Stimulated activated CD4-positive, alpha-beta T cell treated with anti-CD3 and anti-CD28 coated beads, Interleukin-2, amount 100 ng/mL, for 48 hours (primary cell): ENCODE data around the gene IRAK2.
A peak's percentile ranks its signal among the peaks of the same experiment; 100 is the strongest.
"Not testable (repeated sequence)": the region's sequence is repeated elsewhere in the genome, so short reads cannot be mapped to it uniquely, and the experiment has no call there.

Experiments
- DNase-seq, 2 donors: peaks; one replicate each; pipeline ENCODE4 v3.0.0-alpha.2; 2020

The IRAK2 gene, protein sequence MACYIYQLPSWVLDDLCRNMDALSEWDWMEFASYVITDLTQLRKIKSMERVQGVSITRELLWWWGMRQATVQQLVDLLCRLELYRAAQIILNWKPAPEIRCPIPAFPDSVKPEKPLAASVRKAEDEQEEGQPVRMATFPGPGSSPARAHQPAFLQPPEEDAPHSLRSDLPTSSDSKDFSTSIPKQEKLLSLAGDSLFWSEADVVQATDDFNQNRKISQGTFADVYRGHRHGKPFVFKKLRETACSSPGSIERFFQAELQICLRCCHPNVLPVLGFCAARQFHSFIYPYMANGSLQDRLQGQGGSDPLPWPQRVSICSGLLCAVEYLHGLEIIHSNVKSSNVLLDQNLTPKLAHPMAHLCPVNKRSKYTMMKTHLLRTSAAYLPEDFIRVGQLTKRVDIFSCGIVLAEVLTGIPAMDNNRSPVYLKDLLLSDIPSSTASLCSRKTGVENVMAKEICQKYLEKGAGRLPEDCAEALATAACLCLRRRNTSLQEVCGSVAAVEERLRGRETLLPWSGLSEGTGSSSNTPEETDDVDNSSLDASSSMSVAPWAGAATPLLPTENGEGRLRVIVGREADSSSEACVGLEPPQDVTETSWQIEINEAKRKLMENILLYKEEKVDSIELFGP

DNA sequence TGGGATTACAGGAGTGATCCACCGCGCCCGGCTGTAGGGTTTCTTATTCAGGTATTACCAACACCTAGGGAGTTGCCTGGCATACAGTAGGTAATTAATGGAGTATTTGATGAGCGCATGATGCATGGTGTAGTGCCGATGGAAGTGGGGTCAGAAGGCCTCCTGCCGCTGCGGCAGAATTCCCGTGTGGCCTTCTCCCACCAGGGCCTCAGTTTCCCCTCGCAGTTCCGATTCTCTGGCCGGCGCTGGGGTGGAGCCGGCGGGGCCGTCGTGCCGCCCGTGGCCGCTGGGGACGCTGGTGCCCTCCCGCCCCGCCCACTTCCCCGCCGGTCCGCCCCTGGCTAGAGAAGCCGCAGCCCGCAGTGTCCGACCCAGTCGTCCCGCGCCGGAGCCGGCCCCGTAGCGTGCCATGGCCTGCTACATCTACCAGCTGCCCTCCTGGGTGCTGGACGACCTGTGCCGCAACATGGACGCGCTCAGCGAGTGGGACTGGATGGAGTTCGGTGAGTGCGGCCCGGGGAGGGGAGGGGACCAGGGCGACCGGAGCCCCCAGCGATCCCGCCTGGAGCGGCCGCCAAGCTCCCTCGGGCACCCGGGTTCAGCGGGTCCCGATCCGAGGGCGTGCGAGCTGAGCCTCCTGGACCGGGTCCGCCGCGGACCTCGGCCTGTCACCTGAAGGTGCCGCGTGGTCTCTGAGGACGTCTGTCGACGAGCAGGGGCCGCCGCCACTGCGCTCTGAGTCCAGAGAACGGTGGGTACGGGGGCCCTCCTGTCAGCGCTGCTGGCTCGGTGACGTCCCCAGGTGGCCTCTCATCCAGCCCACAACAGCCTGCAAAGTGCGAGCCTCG lies at the start of gene IRAK2:
Gene IRAK2 (plus strand): TSS at position 374 of the 848 bp plus-strand sequence. CDS start 36 bp downstream, at position 410.
- peak; percentile 46 to 62 for DNase-seq

DNA sequence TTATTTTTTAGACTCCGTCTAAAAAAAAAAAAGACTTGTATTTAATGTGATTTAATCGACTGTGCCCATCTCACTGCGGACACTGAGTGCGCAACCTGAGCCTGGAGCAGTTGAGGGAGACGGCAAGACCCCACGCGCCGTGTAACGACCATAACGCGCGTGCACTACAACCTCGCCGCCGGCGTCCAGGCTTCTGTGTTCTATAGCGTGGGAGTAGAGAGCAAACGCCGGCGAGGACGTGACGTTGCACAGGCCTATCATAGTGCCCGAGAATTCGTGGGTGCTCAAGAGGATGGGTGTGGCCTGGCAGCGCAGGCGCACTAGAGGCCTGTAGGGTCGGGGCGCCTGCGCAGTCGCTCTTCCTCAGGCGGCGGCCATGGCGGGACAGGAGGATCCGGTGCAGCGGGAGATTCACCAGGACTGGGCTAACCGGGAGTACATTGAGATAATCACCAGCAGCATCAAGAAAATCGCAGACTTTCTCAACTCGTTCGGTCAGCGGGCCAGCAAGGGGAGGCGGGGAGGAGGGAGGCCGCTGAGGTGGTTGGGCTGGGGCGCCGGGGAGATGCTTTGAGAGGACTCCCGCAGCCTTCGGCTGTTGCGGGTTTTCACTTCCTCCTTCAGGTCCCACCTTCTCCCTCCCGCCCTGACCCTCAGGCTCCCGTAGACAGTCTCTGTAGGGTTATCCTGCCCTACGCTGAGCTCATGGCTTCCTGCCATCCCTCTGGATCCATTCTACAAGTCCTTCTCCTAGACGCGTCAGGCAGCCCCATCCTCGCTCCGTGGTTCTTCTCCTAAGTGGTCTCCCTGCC lies 49.2 kb upstream of the IRAK2 start, which contains the start of gene BRK1:
Gene BRK1 (plus strand): TSS at position 350 of the 812 bp plus-strand sequence. CDS start 27 bp downstream, at position 377.
- DNase-seq: peak; percentile 91

DNA sequence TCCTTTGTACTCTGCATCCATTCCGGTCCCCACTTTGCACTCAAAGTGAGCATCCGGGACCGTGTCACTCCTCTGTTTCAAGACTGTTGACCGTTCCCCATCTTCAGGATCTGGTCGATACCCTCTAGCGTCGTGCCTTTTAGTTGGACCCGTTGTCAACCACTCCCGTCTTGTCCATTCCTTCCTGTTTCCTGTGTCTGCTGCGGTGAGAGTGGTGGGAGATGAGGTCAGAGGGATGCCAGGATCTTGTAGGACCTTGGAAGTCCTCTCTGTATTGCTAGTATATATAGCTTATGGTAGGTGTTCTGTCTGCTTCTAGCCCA lies 48.6 kb upstream of the IRAK2 start:
- DNase-seq: peak in 1 of 2 donors; percentile 20

DNA sequence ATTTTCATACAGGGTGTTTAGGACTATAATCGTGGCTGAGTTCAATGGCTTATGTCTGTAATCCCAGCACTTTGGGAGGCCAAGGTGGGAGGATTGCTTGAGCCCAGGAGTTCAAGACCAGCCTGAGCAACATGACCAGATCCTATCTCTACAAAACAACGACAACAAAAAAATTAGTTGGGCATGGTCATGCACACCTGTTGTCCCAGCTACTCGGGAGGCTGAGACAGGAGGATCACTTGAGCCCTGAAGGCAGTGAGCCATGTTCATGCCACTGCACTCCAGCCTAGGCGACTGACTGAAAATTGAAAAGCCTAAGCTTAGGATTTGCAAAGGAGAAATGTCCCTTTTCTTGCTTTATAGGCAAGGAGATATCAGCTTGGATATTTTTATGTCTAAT lies 47.8 kb upstream of the IRAK2 start:
- DNase-seq: no peak

DNA sequence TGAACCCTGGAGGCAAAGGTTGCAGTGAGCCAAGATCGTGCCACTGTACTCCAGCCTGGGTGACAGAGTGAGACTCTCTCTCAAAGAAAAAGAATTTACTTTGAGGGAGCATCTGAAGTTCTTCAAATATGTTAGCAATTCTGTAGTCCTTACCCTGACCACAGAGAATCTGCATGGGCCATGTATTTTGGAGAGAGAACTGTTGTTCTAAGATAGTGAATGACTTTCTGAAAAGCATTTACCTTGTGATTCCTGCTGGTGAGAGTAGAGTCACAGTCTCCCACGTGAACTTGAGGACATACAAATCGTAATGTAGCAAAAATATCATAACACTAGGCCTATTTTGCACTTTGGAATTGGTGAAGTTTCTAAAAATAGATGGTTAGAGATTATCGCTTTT lies 45.3 kb upstream of the IRAK2 start:
- DNase-seq: no peak

DNA sequence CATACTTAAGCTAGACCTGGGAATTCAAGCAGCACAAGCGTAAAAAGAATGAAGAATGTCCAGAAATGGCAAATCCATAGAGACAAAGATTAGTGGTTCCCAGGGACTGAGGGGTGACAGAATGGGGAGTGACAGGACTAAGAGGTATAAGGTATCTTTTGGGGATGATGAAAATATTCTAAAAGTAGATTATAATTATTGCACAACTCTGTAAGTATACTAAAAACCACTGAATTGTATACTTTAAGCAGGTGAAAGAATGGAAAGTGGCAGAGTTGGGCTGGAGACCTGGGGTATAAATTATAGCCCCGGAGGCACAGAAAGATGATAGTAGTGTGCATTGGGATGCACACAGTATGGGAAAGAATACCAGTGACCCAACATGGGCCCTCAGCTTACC lies 43.7 kb upstream of the IRAK2 start:
- no peak for DNase-seq

DNA sequence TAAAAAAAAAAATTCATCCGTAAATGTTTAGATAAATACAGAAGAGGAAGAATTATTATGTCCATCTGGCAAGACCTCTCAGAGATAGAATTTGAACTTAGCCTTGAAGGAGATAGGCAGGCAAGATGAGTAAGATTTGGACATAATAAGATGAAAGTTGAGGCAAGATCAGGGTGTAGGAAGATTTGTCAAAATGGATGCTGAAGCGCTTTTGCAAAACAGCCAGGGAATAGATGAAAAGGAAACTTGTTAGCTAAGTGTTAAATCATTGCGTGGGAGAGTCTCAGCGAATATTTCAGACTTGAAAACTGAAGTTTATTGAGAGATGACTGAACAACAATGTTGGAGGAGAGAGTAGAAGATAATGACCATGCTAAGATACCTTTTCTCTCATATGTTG lies 42.0 kb upstream of the IRAK2 start:
- DNase-seq: no peak

DNA sequence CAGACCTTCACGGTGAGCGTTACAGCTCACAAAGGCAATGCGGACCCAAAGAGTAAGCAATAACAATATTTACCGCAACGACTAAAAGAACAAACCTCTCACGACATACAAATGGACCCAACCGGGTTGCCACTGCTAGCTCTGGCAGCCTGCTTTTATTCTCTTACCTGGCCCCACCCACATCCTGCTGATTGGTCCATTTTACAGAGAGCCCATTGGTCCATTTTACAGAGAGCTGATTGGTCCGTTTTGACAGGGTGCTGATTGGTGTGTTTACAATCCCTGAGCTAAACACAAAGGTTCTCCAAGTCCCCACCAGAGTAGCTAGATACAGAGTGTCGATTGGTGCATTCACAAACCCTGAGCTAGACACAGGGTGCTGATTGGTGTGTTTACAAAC lies 28.8 kb upstream of the IRAK2 start:
- DNase-seq: not testable (repeated sequence)

DNA sequence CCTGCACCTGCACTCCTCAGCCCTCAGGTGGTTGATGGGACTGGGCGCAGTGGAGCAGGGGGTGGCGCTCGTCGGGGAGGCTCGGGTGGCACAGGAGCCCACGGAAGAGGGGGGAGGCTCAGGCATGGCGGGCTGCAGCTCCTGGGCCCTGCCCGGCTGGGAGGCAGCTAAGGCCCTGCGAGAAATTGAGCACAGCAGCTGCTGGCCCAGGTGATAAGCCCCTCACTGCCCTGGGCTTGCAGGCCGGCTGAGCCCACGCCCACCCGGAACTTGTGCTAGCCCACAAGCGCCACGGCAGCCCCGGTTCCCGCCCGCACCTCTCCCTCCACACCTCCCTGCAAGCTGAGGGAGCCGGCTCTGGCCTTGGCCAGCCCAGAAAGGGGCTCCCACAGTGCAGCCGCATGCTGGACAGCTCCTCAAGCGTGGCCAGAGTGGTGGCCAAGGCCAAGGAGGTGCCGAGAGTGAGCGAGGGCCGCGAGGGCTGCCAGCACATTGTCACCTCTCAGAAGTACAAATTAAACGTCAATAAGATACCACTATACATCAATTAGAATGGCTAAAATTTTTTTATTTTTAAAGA lies 28.2 kb upstream of the IRAK2 start:
- DNase-seq: no peak

DNA sequence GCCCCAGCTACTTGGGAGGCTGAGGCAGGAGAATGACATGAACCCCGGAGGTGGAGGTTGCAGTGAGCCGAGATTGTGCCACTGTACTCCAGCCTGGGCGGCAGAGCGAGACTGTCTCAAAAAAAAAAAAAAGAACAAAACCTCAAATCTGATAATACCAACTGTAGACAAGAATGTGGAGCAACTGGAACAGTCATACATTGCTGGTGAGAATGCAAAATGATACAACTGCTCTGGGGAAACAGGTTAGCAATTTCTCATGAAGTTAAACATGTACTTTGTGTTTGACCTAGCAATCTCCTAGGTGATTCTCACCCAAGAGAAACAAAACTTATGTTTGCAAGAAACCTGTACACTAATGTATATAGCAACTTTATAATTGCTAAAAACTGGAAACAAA lies 27.5 kb upstream of the IRAK2 start:
- DNase-seq: no peak

DNA sequence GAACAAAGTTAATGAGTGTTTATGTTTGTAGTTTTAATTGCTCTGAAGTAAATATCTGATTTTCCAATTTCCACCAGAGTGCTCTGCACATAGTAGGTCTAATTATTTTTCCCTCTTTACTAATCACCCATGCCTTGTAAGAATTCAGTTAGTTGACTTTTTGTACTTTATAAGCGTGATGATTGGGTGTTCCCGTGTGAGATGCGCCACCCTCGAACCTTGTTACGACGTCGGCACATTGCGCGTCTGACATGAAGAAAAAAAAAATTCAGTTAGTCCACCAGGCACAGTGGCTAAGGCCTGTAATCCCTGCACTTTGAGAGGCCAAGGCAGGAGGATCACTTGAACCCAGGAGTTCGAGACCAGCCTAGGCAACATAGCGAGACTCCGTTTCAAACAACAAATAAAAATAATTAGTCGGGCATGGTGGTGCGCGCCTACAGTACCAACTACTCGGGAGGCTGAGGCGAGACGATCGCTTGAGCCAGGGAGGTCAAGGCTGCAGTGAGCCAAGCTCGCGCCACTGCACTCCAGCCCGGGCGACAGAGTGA lies 23.6 kb upstream of the IRAK2 start:
- no peak for DNase-seq

DNA sequence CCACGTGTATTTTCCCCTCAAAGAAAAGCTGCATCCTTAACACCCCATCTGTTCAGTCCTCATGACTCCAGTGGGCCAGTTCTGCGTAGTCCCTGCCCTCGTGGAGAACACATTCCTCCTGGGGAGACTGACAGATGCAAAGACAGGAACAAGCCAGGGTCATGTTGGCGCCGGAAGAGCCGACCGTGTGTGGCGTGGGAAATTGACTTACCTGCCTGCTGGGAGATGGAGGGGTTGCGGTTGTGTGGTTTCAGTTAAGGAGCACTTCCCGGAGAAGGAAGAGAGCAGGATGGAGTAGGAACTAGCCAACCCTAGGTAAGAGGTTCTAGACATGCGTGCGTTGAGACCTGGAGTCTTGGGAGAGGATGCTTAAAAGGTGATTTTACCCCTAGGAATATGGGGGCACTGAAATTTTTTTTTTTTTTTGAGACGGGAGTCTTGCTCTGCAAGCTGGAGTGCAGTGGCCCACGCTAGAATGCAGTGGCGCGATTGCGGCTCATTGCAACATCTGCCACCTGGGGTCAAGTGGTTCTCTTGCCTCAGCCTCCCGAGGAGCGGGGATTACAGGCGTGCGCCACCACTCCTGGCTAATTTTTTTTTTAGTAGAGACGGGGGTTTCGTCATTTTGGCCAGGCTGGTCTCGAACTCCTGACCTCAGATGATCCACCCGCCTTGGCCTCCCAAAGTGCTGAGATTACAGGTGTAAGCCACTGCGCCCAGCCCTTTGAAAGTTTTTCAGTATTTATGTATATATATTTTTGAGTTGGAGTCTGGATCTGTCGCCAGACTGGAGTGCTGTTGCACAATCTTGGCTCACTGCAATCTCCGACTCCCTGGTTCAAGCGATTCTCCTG lies 21.8 kb upstream of the IRAK2 start:
- no peak for DNase-seq

DNA sequence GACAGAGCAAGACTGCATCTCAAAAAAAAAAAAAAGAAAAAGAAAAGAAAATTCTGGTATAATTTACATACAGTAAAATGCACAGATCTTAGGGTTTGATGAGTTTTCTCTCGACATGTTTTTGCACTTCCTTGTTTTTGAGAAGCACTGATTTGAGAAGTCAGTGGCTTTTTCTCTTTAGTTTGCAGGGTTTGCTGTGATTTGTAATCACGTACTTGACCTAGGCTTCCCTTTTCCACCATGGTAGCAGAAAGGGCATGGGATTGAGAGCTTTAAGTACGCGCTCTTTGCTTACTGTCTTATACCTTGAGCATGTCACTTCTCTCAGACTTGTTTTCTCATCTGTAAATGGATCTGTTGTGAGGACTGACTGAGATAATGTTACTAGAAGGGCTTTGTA lies 19.0 kb upstream of the IRAK2 start:
- no peak for DNase-seq

DNA sequence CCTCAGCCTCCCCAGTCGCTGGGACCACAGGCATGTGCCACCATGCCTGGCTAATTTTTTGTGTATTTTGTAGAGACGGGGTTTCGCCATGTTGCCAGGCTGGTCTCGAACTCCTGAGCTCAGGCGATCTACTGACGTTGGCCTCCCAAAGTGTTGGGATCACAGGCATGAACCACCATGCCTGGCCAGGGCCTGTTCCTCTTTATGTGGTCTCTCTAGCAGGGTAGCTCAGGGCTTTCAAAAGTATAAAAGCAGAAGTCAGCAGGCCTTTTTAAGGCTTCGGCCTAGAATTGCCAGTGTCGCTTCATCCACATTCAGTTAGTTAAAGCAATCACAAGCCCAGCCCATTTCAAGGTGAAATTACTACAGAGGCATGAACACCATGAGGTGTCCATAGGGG lies 15.5 kb upstream of the IRAK2 start:
- no peak for DNase-seq

DNA sequence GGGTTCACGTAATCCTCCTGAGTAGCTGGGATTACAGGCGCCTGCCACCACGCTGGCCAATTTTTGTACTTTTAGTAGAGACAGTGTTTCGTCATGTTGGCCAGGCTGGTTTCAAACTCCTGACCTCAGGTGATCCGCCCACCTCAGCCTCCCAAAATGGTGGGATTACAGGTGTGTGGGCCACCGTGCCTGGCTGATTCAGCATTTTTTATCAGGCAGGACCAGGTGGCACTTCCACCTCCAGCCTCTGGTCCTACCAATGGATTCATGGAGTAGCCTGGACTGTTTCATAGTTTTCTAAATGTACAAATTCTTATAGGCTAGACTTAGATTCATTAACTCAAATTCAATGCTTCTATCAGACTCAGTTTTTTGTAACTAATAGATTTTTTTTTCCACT lies 13.7 kb upstream of the IRAK2 start:
- DNase-seq: no peak

DNA sequence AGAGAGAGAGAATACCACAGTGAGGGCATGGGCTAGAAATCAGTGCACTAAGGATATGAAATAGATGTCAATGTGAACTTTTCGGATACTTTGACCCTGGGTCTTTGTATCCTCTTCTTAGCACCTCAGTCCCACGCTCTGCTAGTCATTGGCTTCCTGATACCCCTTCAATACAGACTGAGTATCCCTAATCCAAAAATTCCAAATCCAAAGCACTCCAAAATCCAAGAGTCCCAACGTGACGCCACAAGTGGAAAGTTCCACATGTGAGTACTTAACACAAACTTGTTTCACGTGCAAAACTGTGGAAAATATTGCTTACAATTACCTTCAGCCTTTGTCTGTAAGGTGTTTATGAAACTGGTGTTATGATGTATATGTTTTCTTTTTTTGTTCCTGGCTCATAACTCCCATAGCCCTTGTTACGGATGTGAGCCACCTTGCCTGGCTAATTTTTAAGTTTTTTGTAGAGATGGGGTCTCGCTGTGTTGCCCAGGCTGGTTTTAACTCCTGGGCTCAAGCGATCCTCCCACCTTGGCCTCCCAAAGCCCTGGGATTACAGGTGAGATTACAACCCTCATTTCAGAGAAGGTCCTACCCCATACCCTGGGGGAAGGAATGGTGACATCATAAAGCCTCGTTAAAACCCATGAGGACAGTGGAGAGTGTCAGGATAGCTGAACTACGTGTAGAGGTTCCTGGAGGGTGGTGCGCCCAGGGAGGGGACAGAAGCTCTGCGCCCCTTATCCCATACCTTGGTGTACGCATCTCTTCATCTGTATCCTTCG lies 10.2 kb upstream of the IRAK2 start:
- DNase-seq: no peak

DNA sequence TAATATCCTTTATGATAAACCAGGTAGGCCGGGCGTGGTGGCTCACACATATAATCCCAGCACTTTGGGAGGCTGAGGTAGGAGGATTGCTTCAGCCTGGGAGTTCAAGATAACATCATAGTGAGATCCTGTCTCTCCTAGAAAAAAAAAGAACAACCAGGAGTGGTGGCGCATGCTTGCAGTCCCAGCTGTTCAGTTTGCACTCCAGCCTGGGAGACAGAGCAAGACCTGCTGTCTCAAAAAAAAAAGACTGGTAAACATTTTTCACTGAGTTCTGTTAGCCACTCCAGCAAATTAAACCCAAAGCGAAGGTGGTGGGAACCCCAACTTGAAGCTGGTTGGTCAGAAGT lies 9.6 kb upstream of the IRAK2 start:
- no peak for DNase-seq

DNA sequence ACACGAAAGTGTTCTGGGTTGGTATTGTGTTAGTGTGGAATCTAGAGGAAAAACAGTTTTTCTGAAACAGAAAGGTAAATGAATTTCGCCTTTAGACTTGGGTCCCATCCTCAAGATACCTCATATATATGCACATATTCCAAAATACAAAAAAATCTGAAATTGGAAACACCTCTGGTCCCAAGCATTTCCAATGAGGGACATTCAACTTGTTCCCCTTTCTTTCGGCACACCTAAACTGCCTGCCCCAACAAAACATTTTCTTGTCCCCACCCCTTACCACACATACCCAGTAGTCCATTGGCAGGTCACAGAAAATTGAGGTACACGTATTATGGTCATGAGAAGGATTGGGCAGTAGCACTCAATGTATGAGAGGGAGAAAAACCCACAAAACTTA lies 9.1 kb upstream of the IRAK2 start:
- DNase-seq: no peak

DNA sequence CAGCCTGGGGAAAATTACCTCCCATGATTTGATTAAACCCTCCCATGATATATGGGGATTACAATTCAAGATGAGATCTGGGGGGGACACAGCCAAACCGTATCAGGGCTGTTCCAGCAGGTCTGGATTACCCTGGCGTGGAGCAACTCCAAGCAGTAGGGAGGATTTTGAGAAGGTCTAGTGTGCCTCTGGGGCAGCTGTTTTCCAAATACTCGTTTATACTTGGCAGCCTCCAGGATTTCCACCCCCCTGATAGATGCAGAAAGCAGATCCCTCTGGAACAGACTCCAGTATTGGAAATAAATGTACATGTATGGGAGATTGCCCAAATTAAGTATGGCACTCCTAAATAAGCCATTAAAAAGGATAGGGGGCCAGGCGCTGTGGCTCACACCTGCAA lies 7.7 kb upstream of the IRAK2 start:
- DNase-seq: no peak

DNA sequence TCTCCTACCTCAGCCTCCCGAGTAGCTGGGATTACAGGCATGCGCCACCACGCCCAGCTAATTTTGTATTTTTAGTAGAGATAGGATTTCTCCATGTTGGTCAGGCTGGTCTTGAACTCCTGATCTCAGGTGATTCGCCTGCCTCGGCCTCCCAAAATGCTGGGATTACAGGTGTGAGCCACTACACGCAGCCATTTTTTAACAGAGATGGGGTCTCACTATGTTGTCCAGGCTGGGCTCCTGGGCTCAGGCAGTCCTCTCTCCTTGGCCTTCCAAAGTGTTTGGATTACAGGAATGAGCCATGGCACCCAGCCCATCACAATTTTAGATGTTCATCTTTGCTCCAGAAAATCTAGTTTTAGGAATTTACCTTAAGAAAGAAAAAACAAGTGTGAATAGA lies 6.2 kb upstream of the IRAK2 start:
- not testable (repeated sequence) for DNase-seq
